LHCN-M2 (cell line): ENCODE results near the gene KCNH2. TPM values are rescaled to one million over a fixed set of nuclear protein-coding genes. Genes with fewer than 3 reads are reported as not detected.

Source experiments
- DNase-seq: peaks from one replicate; pipeline ENCODE4 v3.0.0-alpha.2; 2012; ENCODE audit warnings: low read depth
- total RNA-seq: library from RNA; depleted of rRNA; stranded (reverse); fragments of >200 nt; gene quantifications from 2 replicates; pipeline ENCODE4 v1.2.3, GENCODE V29; 2014; rRNA removed

The KCNH2 gene
- total RNA-seq, 1 experiment from 2014 or later = 0.11 TPM

DNA sequence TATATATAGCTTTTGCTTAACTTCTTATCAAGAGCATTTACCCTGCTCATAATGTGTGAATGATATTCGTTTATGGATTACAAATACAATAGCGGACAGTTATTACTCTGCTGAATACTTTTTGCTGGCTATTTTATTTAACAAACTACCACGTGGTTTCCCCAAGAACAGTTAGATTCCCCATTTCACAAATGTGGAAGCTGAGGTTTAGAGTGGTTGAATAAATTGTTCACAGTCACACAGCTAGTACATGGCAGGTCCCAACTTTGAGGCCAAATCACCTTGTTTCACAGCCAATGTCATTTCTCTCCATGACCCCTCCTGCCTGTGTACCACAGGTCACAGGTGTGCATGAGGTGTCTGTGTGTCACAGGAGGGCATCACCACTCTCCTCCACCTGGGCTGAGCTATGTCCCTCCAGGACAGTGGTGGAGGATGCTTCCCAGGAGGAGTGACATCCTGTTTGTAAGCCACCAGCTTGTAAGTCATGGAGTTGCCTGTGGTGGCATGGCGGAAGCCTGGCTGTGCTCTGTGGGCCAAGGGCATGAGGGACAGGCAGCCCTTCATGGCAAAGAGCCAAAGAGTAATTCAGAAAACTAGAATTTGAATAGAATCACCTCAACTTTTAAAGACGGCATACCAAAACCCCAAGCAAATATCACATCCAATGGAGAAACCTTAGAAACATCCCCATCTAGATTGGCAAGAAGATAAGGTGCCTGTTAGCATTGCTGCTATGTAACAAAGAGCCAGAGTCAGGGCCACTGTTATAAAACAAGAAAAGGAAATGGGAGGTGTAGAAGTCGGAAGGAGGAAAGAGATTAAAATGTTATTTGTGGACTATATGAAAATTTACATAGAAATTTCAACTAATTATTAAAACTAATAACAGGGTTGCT, 73.9 kb downstream of the KCNH2 start:
- DNase-seq = no peak

DNA sequence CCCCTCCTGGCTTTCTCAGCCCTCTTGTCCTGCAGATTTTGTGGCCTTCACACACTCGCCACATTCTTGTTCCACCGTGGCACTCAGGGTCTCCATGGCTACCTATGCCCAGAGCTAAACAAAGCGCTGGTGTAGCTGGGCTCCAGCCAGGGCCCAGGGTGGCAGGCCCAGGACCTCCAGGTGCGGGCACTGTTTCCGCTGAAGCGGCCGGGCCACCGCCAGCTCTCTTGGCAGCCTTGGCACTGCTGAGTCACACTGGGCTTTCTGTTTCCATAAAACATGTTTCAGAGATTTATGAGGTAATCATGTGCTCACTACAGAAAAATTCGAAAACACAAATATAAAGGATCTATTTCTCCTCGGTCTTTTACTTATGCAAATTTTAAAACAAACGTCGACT, 74.5 kb downstream of the KCNH2 start:
- DNase-seq = peak; percentile 60

DNA sequence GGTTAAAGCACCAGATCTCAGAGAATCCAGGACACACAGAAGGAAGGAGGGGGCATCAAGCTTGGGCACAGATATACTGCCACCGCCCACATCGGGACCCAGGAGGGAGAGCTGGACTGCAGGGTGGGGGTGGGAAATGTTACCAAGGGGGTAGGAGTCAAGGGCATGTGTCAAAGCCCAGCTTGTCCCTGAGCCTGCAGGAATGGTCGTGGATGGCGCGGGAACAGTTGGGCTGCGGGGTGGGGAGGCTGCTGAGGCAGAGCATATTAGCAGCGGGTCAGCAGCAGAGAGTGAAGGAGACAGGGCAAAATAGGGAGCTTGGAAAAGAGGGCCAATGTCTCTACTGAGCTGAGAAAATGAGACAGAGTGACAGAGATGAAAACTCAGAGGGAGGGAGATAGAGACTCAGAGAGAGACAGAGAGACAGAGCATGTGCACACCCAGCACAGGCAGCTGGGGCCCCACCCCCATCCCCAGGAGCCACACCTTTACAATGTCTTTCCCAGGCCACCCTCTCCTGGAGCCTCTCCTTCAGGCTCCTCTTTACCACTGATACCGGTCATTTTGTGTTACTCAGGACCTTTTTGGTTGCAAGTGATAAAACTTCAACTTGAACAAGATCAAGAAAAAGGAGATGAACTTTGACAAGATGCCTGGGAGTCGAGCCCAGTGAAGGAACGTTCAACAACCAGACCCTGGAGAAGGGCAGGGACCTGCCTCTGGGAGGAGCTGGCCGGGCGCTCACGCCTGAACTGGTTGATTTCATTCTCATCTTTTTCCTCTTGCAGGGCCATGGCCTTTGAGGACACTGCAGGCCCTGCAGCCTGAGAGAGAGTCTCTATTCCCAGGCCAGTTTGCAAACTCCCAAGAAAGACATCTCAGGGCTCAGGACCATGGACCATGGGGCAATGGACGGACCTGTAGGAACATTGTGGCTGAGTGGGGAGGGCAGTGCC, 75.8 kb downstream of the KCNH2 start:
- DNase-seq = no peak

DNA sequence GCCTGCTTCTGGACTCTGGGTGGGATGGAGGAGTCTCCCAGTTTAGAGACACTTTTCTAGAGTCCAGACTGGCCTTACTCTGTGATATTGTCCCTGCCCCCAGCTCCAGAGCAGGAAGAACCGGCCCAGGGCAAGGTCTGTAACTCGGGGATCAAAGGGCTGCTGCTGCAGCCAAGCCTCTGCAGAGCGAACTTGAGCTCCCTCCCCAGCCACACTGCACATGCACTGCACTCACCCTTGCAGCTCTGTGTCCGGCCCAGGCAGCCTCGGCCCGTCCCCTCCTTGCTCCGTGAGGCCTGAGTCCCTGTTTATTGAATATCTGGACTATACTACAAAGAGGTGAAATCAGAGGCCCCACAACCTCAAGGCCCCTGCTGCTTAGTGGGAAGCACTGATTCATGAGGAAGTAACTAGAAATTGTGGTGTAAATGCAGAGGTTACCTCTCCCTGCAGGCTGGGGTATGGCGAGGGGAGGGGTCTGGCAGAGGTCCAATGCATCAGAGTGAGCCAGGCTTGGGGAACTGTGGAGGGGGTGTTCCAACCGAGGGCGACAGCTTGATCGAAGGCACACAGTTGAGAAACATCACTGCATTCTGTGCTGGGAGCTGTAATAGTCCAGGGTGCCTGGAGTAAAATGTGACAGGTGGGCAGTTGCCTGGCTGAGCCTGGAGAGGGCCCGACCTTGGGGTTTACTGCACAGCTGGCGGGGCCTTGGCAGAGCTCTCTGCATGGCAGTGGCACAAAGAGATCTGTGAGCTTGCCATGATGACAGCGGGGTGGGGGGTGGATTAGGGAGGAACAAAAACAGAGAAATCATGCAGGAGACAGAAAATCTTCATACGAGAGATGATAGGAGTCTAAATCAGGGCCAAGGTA, 76.7 kb downstream of the KCNH2 start:
- peak; percentile 29 for DNase-seq

DNA sequence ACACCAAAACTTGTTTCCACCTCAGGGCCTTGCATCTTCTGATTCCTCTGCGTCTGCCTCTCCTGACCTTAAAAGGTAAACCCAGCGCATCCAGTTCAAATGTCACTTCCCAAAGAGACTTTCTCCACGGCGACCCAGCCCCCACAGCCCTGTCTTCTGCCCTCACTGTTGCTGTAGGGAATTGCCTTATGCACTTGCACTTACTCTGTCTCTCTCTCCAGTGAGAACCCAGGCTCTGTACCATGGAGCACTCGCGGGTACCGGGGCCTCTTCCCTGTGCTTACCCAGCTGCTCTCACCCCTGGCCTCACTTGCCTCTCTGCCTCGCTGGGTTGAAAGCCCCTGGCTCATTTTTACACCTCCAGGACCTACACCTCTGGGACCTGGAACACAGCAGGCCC, 77.4 kb downstream of the KCNH2 start:
- no peak for DNase-seq

DNA sequence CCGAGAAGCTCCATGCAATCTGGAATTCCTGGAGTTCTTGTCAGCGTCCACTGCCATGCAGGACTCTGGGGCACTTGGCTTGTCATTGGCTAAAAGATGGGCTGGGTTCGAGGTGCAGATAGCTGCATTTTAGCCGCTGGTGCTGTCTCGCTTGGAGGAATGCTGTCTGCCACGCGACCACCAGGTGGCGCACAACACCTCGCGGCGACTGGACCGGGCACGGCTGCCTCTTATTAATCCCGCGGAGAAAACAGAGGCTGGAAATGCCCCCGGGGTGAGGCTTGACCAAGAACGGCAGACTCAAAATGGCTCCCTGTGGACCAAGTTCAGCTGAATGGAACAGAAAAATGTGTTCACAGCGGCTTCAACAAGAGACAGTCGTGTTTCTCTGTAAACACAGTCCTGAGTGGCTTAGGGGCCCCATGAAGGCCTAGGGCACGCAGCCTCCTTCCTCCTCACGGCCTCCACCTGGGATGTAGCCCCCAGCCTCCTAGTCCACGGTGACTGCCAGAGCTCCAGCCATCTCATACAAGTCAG, 79.6 kb downstream of the KCNH2 start:
- peak; percentile 56 for DNase-seq

DNA sequence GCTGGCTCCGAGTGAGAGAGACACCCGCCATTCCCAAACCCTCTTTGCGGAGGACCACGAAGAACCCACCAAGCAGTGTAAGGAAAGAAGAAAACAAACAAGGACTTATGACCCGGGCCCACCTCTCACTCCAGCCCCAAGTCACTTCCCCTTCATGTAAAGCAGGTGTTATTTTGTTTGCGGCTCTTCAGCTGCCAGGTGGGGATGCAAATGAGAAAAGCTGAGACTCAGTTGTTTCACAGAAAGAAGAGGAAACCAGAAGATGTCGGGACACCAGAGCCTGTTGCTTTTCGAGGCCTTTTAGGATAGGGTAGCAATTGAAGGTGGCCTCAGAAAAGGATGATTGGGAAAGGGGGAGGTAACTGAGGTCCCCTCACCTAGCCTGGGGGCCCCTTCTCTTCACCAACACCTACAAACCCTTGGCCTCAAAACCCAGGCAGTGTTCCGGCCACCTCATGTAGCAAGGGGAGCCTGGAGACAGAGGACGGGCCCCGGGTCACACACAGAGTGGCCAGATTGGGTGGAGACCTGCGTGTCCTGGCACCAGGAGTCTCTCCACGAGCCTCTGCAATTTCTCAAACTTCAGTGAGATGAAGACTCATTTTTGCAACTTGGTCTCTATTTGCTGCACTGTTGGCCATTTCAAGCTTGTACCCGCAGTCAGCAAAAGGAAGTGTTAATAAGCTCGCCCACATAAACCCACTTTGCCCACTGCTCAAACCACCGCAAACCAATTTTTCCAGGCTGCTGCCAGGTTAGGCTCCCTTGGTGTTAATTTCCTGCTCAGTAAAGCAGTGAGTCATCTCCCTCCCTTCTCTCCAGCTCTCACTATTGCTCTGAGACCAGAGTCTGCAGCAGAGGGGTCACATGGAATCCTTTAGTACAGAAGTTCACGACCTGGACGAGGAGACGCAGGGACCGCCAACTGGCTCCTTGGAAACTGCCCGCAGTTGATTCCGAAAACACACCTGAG, 80.3 kb downstream of the KCNH2 start:
- DNase-seq = no peak

DNA sequence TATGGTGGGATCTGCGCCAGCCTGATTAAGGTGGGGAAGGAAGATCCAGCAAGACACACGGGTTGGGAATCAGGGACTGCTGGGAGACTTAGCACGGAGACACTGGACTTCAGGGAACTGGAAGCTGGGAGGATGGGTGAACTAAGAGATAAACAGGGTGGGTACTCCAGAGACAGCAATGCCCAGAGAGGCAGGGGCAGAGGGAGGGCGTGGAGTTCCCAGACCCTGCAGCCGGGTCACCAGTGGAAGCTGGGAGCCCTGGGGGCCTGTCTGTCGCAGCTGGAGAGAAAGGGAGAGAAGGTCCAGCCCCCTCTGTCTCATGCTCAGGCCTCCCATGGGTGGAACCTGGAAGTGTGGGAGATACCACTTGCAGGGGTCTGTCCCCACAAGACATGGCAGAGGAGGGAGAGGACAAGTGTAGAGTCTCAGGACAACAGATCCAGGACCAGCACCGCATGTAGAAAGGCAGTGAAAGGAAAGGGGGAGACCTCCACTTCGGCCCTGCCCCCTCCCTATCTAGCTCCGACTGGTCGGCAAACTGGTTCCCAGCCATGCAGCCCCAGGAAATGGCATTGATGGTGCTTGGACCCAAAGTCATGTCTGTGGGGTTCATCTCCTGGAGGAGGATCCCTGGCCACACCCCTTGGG, 81.4 kb downstream of the KCNH2 start:
- DNase-seq = no peak

DNA sequence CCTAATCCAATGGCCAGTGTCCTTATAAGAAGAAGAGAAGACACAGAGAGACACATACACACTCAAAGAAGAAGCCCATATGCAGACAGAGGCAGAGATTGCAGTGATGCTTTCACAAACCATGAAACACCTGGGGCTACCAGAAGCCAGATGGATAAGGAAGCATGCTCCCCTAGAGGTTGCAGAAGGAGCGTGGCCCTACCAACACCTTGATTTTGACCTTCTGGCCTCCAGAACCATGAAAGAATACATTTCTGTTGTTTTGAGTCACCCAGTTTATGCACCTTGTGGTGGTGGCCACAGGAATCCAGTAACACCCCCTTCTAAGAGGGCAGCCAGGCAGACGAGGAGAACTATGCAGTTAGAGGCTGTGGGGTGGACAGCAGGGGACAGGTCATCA, 82.3 kb downstream of the KCNH2 start:
- DNase-seq = no peak

Other genes starting within 250 kb of the KCNH2 start
- not detected in 2 replicates for gene GIMAP5, start 240.9 kb downstream of the KCNH2 start, total RNA-seq
- gene TMEM176B, start 178.0 kb downstream of the KCNH2 start, total RNA-seq = not detected in 2 replicates
- gene TMEM176A, start 177.6 kb downstream of the KCNH2 start, total RNA-seq = not detected in 2 replicates
- not detected in 2 replicates for gene AOC1, start 125.8 kb downstream of the KCNH2 start, total RNA-seq
- gene NOS3, start 12.7 kb upstream of the KCNH2 start, total RNA-seq = 0.13 TPM in 1 of 2 replicates, not detected in the other
- 0.06 TPM in 2 replicates for gene ATG9B, start 46.2 kb upstream of the KCNH2 start, total RNA-seq
- 61.1 and 64.0 TPM in 2 replicates for gene ABCB8, start 50.1 kb upstream of the KCNH2 start, total RNA-seq
- gene ASIC3, start 70.2 kb upstream of the KCNH2 start, total RNA-seq = 0.19 and 2.2 TPM in 2 replicates
- gene CDK5, start 79.6 kb upstream of the KCNH2 start, total RNA-seq = 47.1 and 47.4 TPM in 2 replicates
- gene SLC4A2, start 81.3 kb upstream of the KCNH2 start, total RNA-seq = 274 and 291 TPM in 2 replicates
- gene FASTK, start 102.5 kb upstream of the KCNH2 start, total RNA-seq = 141 and 146 TPM in 2 replicates
- gene TMUB1, start 105.2 kb upstream of the KCNH2 start, total RNA-seq = 60.9 and 61.5 TPM in 2 replicates
- 52.8 and 53.4 TPM in 2 replicates for gene AGAP3, start 108.2 kb upstream of the KCNH2 start, total RNA-seq
- gene GBX1, start 189.4 kb upstream of the KCNH2 start, total RNA-seq = not detected in 2 replicates
- not detected in 2 replicates for gene ASB10, start 208.9 kb upstream of the KCNH2 start, total RNA-seq
- not detected in 2 replicates for gene H2BK1, start 232.2 kb upstream of the KCNH2 start, total RNA-seq
- gene ABCF2, start 248.9 kb upstream of the KCNH2 start, total RNA-seq = 111 and 115 TPM in 2 replicates